Lung (tissue), 12 donors: Measurements from ENCODE around the gene TMEM150B. TPM values are rescaled to one million over a fixed set of nuclear protein-coding genes. Genes with fewer than 3 reads are reported as not detected.

ENCODE experiments used
- ATAC-seq: fragments of 200-7000 bp; cut with Tn5 transposase; one replicate; pipeline ENCODE4 v1.9.1; 2020; ENCODE audit warnings: moderate number of reproducible peaks; ENCODE audit not compliant: insufficient read depth, low FRiP score
- DNase-seq, 3 donors: peaks; one replicate each; pipeline ENCODE4 v3.0.0-alpha.2; 2013 to 2017
- H3K27ac ChIP-seq, 2 donors: one replicate each; pipeline ENCODE4 v1.5.1; 2013; ENCODE audit warnings: mild to moderate bottlenecking in 2 of 2, moderate library complexity in 2 of 2, control low read depth in 1 of 2, inconsistent platforms in 1 of 2, low read depth in 1 of 2, low read length in 1 of 2
- H3K27me3 ChIP-seq, 3 donors: one replicate each; pipeline ENCODE4 v1.5.1; 2013; ENCODE audit warnings: low read length in 2 of 3; ENCODE audit not compliant: control insufficient read depth in 3 of 3, insufficient read depth in 3 of 3
- H3K36me3 ChIP-seq, 4 donors: one replicate each; pipeline ENCODE4 v1.5.1; 2013; ENCODE audit warnings: low read length in 4 of 4, mild to moderate bottlenecking in 1 of 4, moderate library complexity in 1 of 4; ENCODE audit not compliant: control insufficient read depth in 4 of 4, insufficient read depth in 4 of 4
- H3K4me1 ChIP-seq, 5 donors: one replicate each; pipeline ENCODE4 v1.5.1; 2013; ENCODE audit warnings: low read length in 5 of 5, mild to moderate bottlenecking in 2 of 5, moderate library complexity in 1 of 5; ENCODE audit not compliant: control insufficient read depth in 5 of 5, insufficient read depth in 5 of 5
- H3K4me3 ChIP-seq: one replicate; pipeline ENCODE4 v1.5.1; 2013; ENCODE audit warnings: mild to moderate bottlenecking, control low read depth, moderate library complexity
- H3K9ac ChIP-seq, 2 donors: one replicate each; pipeline ENCODE4 v1.5.1; 2013; ENCODE audit warnings: low read length in 2 of 2, control low read depth in 1 of 2; ENCODE audit not compliant: insufficient read depth in 1 of 2
- H3K9me3 ChIP-seq, 4 donors: one replicate each; pipeline ENCODE4 v1.5.1; 2013; ENCODE audit warnings: low read length in 3 of 4, mild to moderate bottlenecking in 1 of 4, moderate library complexity in 1 of 4; ENCODE audit not compliant: control insufficient read depth in 4 of 4, insufficient read depth in 3 of 4
- WGBS, 2 donors: extraction: QIAGEN DNeasy Blood & Tissue Kit; methylation state at CpG; one replicate each; pipeline ENCODE4 v1.1.7; 2013; 5-methylcytosine and 5-hydroxymethylcytosine counted together
- polyA plus RNA-seq, 2 donors: library from polyadenylated mRNA; stranded (reverse); fragments of 200-250 nt; gene quantifications; one replicate each; pipeline ENCODE4 v1.2.1, GENCODE V29; 2013
- total RNA-seq, 2 donors: library from RNA; depleted of rRNA in 1 of 2; stranded (reverse); fragments of >200 nt in 1 of 2; gene quantifications; one replicate each; pipeline ENCODE4 v1.2.1, GENCODE V29; 2014 to 2021
- TF ChIP-seq, protein P1 (sequence below): IDR thresholded peaks from 2 replicates; pipeline ENCODE4 v1.5.1; 2012; ENCODE audit warnings: mild to moderate bottlenecking; ENCODE audit errors: control extremely low read depth, extremely low read depth
- donor health status: control.
- donor health status: control.
- donor health status: Bipolar disorder and iron deficiency.
- donor health status: healthy.
- donor health status: DM: yes; HTN: yes; CAD: no.

TMEM150B gene
- total and polyA plus RNA-seq, 4 donors, result 2.3 to 23.0 (median 17.0) TPM

DNA sequence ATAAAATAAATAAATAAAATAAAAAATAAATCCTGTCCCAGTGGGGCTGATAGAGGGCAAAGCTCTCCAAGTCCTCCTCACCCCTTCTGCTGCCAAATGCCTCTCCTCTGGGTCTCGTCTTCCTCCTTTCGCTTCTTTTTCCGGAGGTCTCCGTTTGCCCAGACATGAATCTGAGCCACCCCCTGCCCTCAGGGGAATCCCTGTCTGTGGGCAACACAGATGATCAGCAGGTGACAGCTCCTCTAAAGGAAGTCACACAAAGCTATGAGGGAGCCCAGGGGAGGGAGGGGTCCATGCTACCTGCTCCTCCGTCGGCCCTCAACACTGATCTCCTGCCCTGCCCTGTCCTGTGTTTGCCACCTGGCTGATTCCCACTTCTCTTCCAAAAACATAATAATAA is 479 bp downstream of the TMEM150B start:
- no peaks in the 10 kb centered on the region for H3K9me3 ChIP-seq
- TF ChIP-seq, protein P1, sequence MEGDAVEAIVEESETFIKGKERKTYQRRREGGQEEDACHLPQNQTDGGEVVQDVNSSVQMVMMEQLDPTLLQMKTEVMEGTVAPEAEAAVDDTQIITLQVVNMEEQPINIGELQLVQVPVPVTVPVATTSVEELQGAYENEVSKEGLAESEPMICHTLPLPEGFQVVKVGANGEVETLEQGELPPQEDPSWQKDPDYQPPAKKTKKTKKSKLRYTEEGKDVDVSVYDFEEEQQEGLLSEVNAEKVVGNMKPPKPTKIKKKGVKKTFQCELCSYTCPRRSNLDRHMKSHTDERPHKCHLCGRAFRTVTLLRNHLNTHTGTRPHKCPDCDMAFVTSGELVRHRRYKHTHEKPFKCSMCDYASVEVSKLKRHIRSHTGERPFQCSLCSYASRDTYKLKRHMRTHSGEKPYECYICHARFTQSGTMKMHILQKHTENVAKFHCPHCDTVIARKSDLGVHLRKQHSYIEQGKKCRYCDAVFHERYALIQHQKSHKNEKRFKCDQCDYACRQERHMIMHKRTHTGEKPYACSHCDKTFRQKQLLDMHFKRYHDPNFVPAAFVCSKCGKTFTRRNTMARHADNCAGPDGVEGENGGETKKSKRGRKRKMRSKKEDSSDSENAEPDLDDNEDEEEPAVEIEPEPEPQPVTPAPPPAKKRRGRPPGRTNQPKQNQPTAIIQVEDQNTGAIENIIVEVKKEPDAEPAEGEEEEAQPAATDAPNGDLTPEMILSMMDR, result no peak
- H3K36me3 ChIP-seq, result no peaks in the 10 kb centered on the region
- no peaks in the 10 kb centered on the region for H3K27me3 ChIP-seq
- ATAC-seq, result no peak
- H3K4me1 ChIP-seq, result peaks cover 0 to 4% (median 0%) of the 10 kb centered on the region in 5 donors
- no peak overlapping the region for H3K9ac ChIP-seq
- H3K4me3 ChIP-seq, result no peak overlapping the region
- H3K27ac ChIP-seq, result peak overlapping the region in 1 of 2 donors; percentile 68
- DNase-seq, result no peak
- 71 to 88% methylated on average over 6 of the region's 6 CpGs for WGBS, 2 donors

DNA sequence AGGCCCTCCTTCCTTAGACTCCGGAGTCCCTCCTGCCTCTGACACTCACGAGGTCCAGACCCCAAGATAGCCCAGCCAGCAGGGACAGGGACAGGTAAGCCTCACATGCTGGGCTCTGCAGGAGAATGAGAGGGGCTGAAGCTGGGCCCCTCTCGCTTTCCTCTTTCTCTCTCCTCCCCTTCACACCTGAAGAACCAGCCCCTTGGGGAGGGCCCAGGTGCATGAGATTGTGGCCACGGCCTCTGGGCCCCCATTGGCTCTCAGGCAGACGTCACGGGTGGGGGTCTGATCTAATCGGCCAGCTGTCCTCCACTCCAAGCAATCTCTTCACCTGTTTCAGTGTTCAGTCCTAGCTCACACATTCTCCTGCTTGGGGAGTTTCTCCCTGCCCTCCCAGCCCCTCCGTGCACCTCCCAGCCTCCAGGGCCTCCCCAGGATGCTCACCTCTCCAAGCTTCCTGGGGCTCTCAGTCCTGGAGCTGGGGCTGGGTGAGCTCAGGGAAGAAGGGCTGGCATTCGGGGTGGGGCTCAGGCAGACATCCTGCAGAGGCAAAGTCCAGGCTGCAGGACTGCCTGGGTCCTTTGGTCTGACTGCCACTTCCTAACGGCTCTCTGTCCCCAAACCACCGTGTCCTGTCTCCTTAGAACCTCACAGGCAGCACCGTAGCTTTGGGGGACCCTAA is 2.8 kb downstream of the TMEM150B start:
- Histone ChIP-seq H3K4me3 (no peak overlapping the region), H3K9ac (no peak overlapping the region), H3K27ac (no peak overlapping the region), H3K36me3 (no peaks in the 10 kb centered on the region), H3K27me3 (no peaks in the 10 kb centered on the region), H3K9me3 (no peaks in the 10 kb centered on the region), H3K4me1 (no peaks in the 10 kb centered on the region)
- no peak for DNase-seq
- no peak for ATAC-seq
- TF ChIP-seq, protein P1, result no peak
- 43 to 48% methylated on average over 12 of the region's 12 CpGs for WGBS, 2 donors

DNA sequence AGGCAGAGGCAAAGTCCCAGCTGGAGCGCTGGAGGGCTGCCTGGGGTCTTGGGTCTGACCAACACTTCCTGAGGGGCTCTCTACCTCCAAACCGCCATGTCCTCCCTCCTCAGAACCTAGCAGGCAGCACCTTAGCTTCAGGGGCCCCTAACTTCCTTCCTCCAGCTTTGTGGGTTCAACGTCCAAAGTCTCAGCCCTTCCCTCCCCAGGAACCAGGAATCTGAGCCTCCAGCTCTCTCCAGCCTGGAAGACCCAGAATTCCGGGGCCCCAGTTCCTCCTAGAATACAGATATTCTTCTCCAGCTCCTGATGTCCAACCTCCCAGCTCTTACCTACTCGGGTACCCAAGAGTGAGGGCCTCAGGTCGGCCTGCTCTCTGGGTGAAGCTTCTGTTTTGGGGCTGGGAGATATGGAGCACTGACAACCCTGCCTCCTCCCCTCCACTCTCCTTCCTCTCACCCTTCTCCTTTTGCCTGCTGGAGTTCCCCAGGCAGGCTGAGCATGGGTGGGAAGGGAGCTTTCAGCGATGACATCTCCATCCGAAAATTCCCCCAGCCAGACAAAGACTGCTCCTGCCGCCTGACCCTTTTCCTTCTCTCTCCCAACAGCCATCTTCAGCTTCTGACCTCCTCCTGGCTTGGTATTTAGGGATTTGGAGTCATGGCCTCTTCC is 3.5 kb downstream of the TMEM150B start:
- no peaks in the 10 kb centered on the region for H3K4me1 ChIP-seq
- H3K27me3 ChIP-seq, result no peaks in the 10 kb centered on the region
- 44 to 60% methylated on average over 9 of the region's 9 CpGs for WGBS, 2 donors
- H3K4me3 ChIP-seq, result no peak overlapping the region
- DNase-seq (no peak), ATAC-seq (no peak)
- H3K9ac ChIP-seq, result no peak overlapping the region
- H3K36me3 ChIP-seq, result peaks cover 0 to 3% (median 0%) of the 10 kb centered on the region in 4 donors
- TF ChIP-seq, protein P1, result no peak
- H3K9me3 ChIP-seq, result no peaks in the 10 kb centered on the region
- H3K27ac ChIP-seq, result no peak overlapping the region
